ENCODE data around the gene ZNF2. TPM values are rescaled to one million over a fixed set of nuclear protein-coding genes. Genes with fewer than 3 reads are reported as not detected.

ZNF2 gene
- total and polyA plus RNA-seq, 2 of the 13 experiments (the other 11 are each of a cell fraction or from before 2014, with no cell fraction given), result 4.3 to 6.1 TPM

DNA sequence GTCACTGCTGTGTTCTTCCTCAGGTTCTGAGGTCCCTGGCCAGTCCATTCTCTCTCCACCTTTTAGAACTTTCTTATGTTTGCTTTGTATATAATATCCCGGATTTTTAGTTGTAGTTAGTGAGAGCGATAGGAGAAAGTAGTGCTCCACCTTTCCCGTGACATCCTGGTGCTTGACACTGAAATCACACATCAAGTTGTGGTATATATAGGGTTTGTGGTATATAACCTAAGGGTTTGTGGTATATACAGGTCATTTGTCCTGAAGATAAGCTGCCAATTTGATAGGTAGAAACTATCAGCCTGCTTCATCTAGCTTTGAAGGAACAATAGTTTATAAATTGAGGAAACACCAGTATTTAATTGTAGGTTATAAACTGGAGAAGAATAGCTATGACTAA, 54.8 kb downstream of the ZNF2 start:
- H3K4me3 ChIP-seq (replicated peaks in 1 of 3; ENCODE audit: insufficient read depth in 1 of 3, low read depth in 2 of 3, low read length in 3 of 3), result no peak overlapping the region
- no peak for DNase-seq (ENCODE audit: low spot score)
- intact Hi-C loops (cut with micrococcal nuclease; ENCODE audit: unreplicated experiment) (no loop called here), in situ Hi-C loops (cut with HindIII; ENCODE audit: extremely low pct_ligation_motif_present, low pct_unique_long_range_greater_than_20kb) (no loop called here)
- no peaks in the 10 kb centered on the region for H3K27me3 ChIP-seq (ENCODE audit: control insufficient read depth in 1 of 2, insufficient read depth in 2 of 2, low read length in 2 of 2)
- FAIRE-seq, result no peak
- CTCF ChIA-PET (ENCODE audit: low intra/inter-chr PET ratio, low total read pairs), result no interaction called here
- H3K27ac ChIP-seq (ENCODE audit: extremely low read length, insufficient read depth, low read length), result no peak overlapping the region
- H4K20me1 ChIP-seq (ENCODE audit: insufficient read depth, low read length), result no peaks in the 10 kb centered on the region
- no peaks in the 10 kb centered on the region for H3K36me3 ChIP-seq (replicated peaks in 1 of 2; ENCODE audit: control insufficient read depth in 1 of 2, insufficient read depth in 2 of 2, low read length in 2 of 2)
- 9% methylated on average over 3 of the region's 3 CpGs for WGBS (ENCODE audit: low lambda C conversion rate)
- H3K79me2 ChIP-seq (ENCODE audit: insufficient read depth, low read length), result no peaks in the 10 kb centered on the region
- H3K4me2 ChIP-seq (ENCODE audit: low read depth, low read length), result no peak overlapping the region
- POLR2A ChIA-PET, result no interaction called here
- no peak overlapping the region for H3K9ac ChIP-seq (ENCODE audit: insufficient read depth, low read depth, low read length)
- BruUV-seq (replicated peaks), result no TSS peak
- H2AFZ ChIP-seq (ENCODE audit: low read length), result no peak overlapping the region
- ATAC-seq, result no peak
- no peaks in the 10 kb centered on the region for H3K4me1 ChIP-seq (ENCODE audit: insufficient read depth, low read length)
- TF ChIP-seq ZFP90 (CRISPR knock-in tag; IDR thresholded peaks at IDR 0.05; ENCODE audit: borderline replicate concordance) (no peak), SSRP1 (CRISPR knock-in tag; IDR thresholded peaks at IDR 0.05) (no peak), IKZF1 (IDR thresholded peaks at IDR 0.05) (no peak), GPN1 (CRISPR knock-in tag; IDR thresholded peaks at IDR 0.05; ENCODE audit: borderline replicate concordance) (no peak), ZNF17 (CRISPR knock-in tag; IDR thresholded peaks at IDR 0.05) (no peak), RXRA (CRISPR knock-in tag; IDR thresholded peaks at IDR 0.05) (no peak), SMARCC2 (IDR thresholded peaks at IDR 0.05) (no peak), NFYB (CRISPR knock-in tag; IDR thresholded peaks at IDR 0.05) (no peak), ZNF3 (CRISPR knock-in tag; IDR thresholded peaks at IDR 0.05) (no peak), TAF15 (IDR thresholded peaks at IDR 0.05; ENCODE audit: low read depth, low read length, poor library complexity, severe bottlenecking) (no peak)
- TF ChIP-seq, protein P1, sequence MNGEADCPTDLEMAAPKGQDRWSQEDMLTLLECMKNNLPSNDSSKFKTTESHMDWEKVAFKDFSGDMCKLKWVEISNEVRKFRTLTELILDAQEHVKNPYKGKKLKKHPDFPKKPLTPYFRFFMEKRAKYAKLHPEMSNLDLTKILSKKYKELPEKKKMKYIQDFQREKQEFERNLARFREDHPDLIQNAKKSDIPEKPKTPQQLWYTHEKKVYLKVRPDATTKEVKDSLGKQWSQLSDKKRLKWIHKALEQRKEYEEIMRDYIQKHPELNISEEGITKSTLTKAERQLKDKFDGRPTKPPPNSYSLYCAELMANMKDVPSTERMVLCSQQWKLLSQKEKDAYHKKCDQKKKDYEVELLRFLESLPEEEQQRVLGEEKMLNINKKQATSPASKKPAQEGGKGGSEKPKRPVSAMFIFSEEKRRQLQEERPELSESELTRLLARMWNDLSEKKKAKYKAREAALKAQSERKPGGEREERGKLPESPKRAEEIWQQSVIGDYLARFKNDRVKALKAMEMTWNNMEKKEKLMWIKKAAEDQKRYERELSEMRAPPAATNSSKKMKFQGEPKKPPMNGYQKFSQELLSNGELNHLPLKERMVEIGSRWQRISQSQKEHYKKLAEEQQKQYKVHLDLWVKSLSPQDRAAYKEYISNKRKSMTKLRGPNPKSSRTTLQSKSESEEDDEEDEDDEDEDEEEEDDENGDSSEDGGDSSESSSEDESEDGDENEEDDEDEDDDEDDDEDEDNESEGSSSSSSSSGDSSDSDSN (CRISPR knock-in tag; IDR thresholded peaks at IDR 0.05), result no peak
- TF ChIP-seq, protein P2, sequence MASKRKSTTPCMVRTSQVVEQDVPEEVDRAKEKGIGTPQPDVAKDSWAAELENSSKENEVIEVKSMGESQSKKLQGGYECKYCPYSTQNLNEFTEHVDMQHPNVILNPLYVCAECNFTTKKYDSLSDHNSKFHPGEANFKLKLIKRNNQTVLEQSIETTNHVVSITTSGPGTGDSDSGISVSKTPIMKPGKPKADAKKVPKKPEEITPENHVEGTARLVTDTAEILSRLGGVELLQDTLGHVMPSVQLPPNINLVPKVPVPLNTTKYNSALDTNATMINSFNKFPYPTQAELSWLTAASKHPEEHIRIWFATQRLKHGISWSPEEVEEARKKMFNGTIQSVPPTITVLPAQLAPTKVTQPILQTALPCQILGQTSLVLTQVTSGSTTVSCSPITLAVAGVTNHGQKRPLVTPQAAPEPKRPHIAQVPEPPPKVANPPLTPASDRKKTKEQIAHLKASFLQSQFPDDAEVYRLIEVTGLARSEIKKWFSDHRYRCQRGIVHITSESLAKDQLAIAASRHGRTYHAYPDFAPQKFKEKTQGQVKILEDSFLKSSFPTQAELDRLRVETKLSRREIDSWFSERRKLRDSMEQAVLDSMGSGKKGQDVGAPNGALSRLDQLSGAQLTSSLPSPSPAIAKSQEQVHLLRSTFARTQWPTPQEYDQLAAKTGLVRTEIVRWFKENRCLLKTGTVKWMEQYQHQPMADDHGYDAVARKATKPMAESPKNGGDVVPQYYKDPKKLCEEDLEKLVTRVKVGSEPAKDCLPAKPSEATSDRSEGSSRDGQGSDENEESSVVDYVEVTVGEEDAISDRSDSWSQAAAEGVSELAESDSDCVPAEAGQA (IDR thresholded peaks at IDR 0.05; ENCODE audit: low read depth), result no peak
- TF ChIP-seq, protein P2 (CRISPR knock-in tag; IDR thresholded peaks at IDR 0.05; ENCODE audit: borderline replicate concordance), result no peak
- TF ChIP-seq, protein P3, sequence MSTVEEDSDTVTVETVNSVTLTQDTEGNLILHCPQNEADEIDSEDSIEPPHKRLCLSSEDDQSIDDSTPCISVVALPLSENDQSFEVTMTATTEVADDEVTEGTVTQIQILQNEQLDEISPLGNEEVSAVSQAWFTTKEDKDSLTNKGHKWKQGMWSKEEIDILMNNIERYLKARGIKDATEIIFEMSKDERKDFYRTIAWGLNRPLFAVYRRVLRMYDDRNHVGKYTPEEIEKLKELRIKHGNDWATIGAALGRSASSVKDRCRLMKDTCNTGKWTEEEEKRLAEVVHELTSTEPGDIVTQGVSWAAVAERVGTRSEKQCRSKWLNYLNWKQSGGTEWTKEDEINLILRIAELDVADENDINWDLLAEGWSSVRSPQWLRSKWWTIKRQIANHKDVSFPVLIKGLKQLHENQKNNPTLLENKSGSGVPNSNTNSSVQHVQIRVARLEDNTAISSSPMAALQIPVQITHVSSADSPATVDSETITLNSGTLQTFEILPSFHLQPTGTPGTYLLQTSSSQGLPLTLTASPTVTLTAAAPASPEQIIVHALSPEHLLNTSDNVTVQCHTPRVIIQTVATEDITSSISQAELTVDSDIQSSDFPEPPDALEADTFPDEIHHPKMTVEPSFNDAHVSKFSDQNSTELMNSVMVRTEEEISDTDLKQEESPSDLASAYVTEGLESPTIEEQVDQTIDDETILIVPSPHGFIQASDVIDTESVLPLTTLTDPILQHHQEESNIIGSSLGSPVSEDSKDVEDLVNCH (CRISPR knock-in tag; IDR thresholded peaks at IDR 0.05), result no peak
- H3K9me3 ChIP-seq (ENCODE audit: low read length), result peaks cover 66% of the 10 kb centered on the region

Data from HepG2 (cell line).